Measurements from ENCODE around the gene SLC1A5. TPM values are rescaled to one million over a fixed set of nuclear protein-coding genes. Genes with fewer than 3 reads are reported as not detected.

Gene SLC1A5
- total RNA-seq, 1 experiment from 2014 or later, result 239 TPM

DNA sequence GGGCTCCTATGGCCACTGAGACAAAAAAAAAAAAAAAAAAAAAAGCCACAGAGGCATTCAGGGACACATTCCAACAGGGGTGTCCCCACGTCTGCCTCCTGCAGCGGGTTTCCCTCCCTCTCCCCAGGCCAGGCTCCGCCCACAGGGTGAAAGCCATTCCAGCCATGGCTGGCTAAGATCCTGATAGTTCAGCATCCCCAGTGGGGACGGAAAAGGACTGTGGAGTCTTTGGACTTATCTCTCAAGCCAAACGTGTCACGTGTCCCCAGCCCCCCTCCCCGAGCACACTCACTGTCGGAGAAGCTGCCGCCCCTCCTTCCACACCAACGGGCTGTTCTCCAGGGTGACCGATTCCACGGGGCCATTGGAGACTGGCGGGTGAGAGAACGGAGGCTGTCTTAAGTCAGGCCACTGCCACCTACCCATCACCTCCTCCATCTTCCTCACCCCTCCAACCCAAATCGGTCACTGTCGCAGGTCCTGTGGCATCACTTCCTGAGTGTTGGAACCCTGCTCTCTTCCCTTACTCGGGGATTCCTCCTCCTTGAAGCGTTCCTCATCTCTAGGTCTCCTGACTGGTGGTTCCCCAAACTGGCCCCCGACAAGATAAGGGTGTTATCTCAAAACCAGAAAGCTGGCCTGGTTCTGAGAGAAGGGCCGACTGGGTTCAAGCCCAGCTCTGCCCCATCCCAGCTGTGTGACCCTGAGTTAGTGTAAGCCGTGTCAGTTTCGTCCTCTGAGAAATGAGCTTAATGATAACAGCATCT is 51.7 kb downstream of the SLC1A5 start:
- TF ChIP-seq ETV6 (CRISPR knock-in tag; IDR thresholded peaks at IDR 0.05) (no peak), ZNF396 (CRISPR knock-in tag; IDR thresholded peaks at IDR 0.05; ENCODE audit: borderline replicate concordance) (no peak), ZNF416 (CRISPR knock-in tag; IDR thresholded peaks at IDR 0.05) (no peak), JUN (CRISPR knock-in tag; IDR thresholded peaks at IDR 0.05) (no peak), KAT7 (CRISPR knock-in tag; IDR thresholded peaks at IDR 0.05; ENCODE audit: borderline replicate concordance) (no peak), ZNF671 (CRISPR knock-in tag; IDR thresholded peaks at IDR 0.05) (no peak), OVOL2 (CRISPR knock-in tag; IDR thresholded peaks at IDR 0.05; ENCODE audit: borderline replicate concordance) (no peak), TP53 (CRISPR knock-in tag; IDR thresholded peaks at IDR 0.05) (no peak), ZBTB43 (CRISPR knock-in tag; IDR thresholded peaks at IDR 0.05) (no peak), MYBL2 (CRISPR knock-in tag; IDR thresholded peaks at IDR 0.05) (no peak), ZNF121 (CRISPR knock-in tag; IDR thresholded peaks at IDR 0.05) (no peak), RELA (CRISPR knock-in tag; IDR thresholded peaks at IDR 0.05; ENCODE audit: borderline replicate concordance) (no peak), IRF2 (CRISPR knock-in tag; IDR thresholded peaks at IDR 0.05; ENCODE audit: borderline replicate concordance, low read depth) (no peak), ZNF423 (CRISPR knock-in tag; IDR thresholded peaks at IDR 0.05) (no peak), GRHL2 (CRISPR knock-in tag; IDR thresholded peaks at IDR 0.05; ENCODE audit: insufficient replicate concordance, severe bottlenecking) (no peak)
- TF ChIP-seq, protein P1, sequence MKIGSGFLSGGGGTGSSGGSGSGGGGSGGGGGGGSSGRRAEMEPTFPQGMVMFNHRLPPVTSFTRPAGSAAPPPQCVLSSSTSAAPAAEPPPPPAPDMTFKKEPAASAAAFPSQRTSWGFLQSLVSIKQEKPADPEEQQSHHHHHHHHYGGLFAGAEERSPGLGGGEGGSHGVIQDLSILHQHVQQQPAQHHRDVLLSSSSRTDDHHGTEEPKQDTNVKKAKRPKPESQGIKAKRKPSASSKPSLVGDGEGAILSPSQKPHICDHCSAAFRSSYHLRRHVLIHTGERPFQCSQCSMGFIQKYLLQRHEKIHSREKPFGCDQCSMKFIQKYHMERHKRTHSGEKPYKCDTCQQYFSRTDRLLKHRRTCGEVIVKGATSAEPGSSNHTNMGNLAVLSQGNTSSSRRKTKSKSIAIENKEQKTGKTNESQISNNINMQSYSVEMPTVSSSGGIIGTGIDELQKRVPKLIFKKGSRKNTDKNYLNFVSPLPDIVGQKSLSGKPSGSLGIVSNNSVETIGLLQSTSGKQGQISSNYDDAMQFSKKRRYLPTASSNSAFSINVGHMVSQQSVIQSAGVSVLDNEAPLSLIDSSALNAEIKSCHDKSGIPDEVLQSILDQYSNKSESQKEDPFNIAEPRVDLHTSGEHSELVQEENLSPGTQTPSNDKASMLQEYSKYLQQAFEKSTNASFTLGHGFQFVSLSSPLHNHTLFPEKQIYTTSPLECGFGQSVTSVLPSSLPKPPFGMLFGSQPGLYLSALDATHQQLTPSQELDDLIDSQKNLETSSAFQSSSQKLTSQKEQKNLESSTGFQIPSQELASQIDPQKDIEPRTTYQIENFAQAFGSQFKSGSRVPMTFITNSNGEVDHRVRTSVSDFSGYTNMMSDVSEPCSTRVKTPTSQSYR (CRISPR knock-in tag; IDR thresholded peaks at IDR 0.05), result no peak
- TF ChIP-seq, protein P2, sequence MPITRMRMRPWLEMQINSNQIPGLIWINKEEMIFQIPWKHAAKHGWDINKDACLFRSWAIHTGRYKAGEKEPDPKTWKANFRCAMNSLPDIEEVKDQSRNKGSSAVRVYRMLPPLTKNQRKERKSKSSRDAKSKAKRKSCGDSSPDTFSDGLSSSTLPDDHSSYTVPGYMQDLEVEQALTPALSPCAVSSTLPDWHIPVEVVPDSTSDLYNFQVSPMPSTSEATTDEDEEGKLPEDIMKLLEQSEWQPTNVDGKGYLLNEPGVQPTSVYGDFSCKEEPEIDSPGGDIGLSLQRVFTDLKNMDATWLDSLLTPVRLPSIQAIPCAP (CRISPR knock-in tag; IDR thresholded peaks at IDR 0.05), result no peak
- TF ChIP-seq, protein P3, sequence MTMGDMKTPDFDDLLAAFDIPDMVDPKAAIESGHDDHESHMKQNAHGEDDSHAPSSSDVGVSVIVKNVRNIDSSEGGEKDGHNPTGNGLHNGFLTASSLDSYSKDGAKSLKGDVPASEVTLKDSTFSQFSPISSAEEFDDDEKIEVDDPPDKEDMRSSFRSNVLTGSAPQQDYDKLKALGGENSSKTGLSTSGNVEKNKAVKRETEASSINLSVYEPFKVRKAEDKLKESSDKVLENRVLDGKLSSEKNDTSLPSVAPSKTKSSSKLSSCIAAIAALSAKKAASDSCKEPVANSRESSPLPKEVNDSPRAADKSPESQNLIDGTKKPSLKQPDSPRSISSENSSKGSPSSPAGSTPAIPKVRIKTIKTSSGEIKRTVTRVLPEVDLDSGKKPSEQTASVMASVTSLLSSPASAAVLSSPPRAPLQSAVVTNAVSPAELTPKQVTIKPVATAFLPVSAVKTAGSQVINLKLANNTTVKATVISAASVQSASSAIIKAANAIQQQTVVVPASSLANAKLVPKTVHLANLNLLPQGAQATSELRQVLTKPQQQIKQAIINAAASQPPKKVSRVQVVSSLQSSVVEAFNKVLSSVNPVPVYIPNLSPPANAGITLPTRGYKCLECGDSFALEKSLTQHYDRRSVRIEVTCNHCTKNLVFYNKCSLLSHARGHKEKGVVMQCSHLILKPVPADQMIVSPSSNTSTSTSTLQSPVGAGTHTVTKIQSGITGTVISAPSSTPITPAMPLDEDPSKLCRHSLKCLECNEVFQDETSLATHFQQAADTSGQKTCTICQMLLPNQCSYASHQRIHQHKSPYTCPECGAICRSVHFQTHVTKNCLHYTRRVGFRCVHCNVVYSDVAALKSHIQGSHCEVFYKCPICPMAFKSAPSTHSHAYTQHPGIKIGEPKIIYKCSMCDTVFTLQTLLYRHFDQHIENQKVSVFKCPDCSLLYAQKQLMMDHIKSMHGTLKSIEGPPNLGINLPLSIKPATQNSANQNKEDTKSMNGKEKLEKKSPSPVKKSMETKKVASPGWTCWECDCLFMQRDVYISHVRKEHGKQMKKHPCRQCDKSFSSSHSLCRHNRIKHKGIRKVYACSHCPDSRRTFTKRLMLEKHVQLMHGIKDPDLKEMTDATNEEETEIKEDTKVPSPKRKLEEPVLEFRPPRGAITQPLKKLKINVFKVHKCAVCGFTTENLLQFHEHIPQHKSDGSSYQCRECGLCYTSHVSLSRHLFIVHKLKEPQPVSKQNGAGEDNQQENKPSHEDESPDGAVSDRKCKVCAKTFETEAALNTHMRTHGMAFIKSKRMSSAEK (CRISPR knock-in tag; IDR thresholded peaks at IDR 0.05; ENCODE audit: borderline replicate concordance), result no peak
- TF ChIP-seq, protein P4, sequence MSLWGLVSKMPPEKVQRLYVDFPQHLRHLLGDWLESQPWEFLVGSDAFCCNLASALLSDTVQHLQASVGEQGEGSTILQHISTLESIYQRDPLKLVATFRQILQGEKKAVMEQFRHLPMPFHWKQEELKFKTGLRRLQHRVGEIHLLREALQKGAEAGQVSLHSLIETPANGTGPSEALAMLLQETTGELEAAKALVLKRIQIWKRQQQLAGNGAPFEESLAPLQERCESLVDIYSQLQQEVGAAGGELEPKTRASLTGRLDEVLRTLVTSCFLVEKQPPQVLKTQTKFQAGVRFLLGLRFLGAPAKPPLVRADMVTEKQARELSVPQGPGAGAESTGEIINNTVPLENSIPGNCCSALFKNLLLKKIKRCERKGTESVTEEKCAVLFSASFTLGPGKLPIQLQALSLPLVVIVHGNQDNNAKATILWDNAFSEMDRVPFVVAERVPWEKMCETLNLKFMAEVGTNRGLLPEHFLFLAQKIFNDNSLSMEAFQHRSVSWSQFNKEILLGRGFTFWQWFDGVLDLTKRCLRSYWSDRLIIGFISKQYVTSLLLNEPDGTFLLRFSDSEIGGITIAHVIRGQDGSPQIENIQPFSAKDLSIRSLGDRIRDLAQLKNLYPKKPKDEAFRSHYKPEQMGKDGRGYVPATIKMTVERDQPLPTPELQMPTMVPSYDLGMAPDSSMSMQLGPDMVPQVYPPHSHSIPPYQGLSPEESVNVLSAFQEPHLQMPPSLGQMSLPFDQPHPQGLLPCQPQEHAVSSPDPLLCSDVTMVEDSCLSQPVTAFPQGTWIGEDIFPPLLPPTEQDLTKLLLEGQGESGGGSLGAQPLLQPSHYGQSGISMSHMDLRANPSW (CRISPR knock-in tag; conservative IDR thresholded peaks at IDR 0.05; ENCODE audit: low read depth), result no peak
- TF ChIP-seq, protein P5, sequence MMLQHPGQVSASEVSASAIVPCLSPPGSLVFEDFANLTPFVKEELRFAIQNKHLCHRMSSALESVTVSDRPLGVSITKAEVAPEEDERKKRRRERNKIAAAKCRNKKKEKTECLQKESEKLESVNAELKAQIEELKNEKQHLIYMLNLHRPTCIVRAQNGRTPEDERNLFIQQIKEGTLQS (CRISPR knock-in tag; conservative IDR thresholded peaks at IDR 0.05), result no peak
- no peak overlapping the region for H3K27ac Mint-ChIP-seq
- no peak for DNase-seq (ENCODE audit: low spot score)
- ChIA-PET CTCF (interaction anchor here (1.4 to 1.8 kb wide), 3 partner anchors 8 to 30 kb away, joined by 3 to 6 read pairs (median 4); no protein-coding TSS in a partner anchor), POLR2A (interaction anchor here (0.6 kb wide), 1 partner anchor 9 kb away, joined by 3 read pairs; the partner anchor contains the start of gene FKRP)
- H3K4me1 Mint-ChIP-seq, result peaks cover 11% of the 10 kb centered on the region
- H3K9me3 Mint-ChIP-seq, result no peaks in the 10 kb centered on the region
- no peak overlapping the region for H3K4me3 Mint-ChIP-seq
- no peaks in the 10 kb centered on the region for H3K27me3 Mint-ChIP-seq (ENCODE audit: low read depth)
- peaks cover 42% of the 10 kb centered on the region for H3K36me3 Mint-ChIP-seq
- no peak for ATAC-seq
